ENCODE data around the gene GNG7. TPM values are rescaled to one million over a fixed set of nuclear protein-coding genes. Genes with fewer than 3 reads are reported as not detected.

Gene GNG7
- total RNA-seq, 1 experiment from 2014 or later, result 9.6 TPM

DNA sequence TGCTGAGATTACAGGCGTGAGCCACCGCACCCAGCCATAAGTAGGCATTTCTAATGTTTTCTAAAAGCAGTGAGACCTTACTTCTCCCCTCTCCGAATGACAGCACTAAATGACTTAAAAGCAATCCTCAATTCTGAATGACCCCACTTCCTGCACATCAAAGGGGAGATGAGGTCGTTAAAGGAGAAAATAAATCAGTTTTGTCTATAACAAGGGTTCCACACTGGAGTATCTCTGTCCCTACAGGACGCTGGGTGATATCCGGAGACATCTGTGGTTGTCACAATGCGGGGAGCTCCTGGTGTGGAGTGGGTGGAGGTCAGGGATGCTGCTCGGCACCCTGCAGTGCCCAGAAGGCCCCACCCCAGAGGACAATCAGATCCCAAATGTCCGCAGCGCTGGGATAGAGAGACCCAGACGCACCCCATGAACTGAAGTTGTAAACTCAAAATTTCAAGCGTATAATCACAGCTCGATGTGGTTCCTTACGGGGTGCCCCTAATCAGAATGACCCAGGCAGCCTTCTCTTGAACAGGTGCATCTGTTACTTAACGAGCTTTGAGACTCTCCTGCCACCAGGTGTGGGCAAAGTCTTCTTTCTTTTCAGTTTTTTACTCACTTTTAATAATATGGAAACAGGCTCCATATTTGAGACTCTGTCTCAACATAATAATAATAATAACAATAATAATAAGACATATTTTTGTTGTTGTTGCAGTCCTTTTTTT is 2.9 kb downstream of the GNG7 start:
- DNase-seq (ENCODE audit: low spot score), result no peak
- Mint-ChIP-seq H3K27me3 (ENCODE audit: low read depth) (peaks cover 21% of the 10 kb centered on the region), H3K4me3 (no peak overlapping the region), H3K27ac (no peak overlapping the region), H3K36me3 (no peaks in the 10 kb centered on the region), H3K4me1 (peaks cover 16% of the 10 kb centered on the region), H3K9me3 (no peaks in the 10 kb centered on the region)
- CTCF ChIA-PET, result interaction anchor here (1.1 to 1.8 kb wide), 2 partner anchors 51 to 63 kb away, joined by 4 read pairs; no protein-coding TSS in a partner anchor
- no peak for ATAC-seq
- POLR2A ChIA-PET, result interaction anchor here (0.6 kb wide), 1 partner anchor 20 kb away, joined by 3 read pairs; no protein-coding TSS in a partner anchor
- TF ChIP-seq, protein P1, sequence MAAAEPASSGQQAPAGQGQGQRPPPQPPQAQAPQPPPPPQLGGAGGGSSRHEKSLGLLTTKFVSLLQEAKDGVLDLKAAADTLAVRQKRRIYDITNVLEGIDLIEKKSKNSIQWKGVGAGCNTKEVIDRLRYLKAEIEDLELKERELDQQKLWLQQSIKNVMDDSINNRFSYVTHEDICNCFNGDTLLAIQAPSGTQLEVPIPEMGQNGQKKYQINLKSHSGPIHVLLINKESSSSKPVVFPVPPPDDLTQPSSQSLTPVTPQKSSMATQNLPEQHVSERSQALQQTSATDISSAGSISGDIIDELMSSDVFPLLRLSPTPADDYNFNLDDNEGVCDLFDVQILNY (CRISPR knock-in tag; IDR thresholded peaks at IDR 0.05), result no peak
- TF ChIP-seq IRF2 (CRISPR knock-in tag; IDR thresholded peaks at IDR 0.05; ENCODE audit: borderline replicate concordance, low read depth) (no peak), USF2 (CRISPR knock-in tag; IDR thresholded peaks at IDR 0.05) (no peak), GABPB1 (CRISPR knock-in tag; IDR thresholded peaks at IDR 0.05) (no peak), ETV6 (CRISPR knock-in tag; IDR thresholded peaks at IDR 0.05) (no peak), ZNF232 (CRISPR knock-in tag; IDR thresholded peaks at IDR 0.05) (no peak), ELF4 (CRISPR knock-in tag; IDR thresholded peaks at IDR 0.05; ENCODE audit: low read depth) (no peak)

DNA sequence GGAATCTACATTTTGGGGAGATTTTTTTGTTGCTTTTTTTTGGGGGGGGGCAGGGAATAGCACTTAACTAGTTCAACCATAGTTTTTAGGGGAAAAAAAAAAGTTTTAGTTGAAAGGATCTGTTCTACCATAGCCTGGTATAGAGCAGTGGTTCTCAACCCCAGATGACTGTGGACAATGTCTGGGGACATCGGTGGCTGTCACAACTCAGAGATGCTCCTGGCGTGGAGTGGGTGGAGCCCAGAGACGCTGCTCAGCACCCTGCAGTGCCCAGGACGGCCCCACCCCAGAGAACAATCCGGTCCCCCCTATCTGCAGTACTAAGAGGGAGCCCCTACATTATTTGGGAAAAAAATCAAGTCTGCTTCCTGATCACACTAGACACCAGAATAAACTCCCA is 8.3 kb downstream of the GNG7 start:
- CTCF ChIA-PET, result no interaction called here
- Mint-ChIP-seq H3K4me3 (no peak overlapping the region), H3K36me3 (no peaks in the 10 kb centered on the region), H3K9me3 (no peaks in the 10 kb centered on the region), H3K27me3 (ENCODE audit: low read depth) (no peaks in the 10 kb centered on the region), H3K27ac (no peak overlapping the region), H3K4me1 (no peaks in the 10 kb centered on the region)
- DNase-seq (ENCODE audit: low spot score) (no peak), ATAC-seq (no peak)
- POLR2A ChIA-PET, result no interaction called here
- no peak for TF ChIP-seq MXD4 (CRISPR knock-in tag; IDR thresholded peaks at IDR 0.05; ENCODE audit: borderline replicate concordance)
- TF ChIP-seq ESRRA (CRISPR knock-in tag; IDR thresholded peaks at IDR 0.05; ENCODE audit: borderline replicate concordance), result no peak
- no peak for TF ChIP-seq SMAD3 (CRISPR knock-in tag; IDR thresholded peaks at IDR 0.05; ENCODE audit: borderline replicate concordance)
- no peak for TF ChIP-seq NR1H2 (CRISPR knock-in tag; IDR thresholded peaks at IDR 0.05)
- TF ChIP-seq, protein P2, sequence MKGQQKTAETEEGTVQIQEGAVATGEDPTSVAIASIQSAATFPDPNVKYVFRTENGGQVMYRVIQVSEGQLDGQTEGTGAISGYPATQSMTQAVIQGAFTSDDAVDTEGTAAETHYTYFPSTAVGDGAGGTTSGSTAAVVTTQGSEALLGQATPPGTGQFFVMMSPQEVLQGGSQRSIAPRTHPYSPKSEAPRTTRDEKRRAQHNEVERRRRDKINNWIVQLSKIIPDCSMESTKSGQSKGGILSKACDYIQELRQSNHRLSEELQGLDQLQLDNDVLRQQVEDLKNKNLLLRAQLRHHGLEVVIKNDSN (CRISPR knock-in tag; IDR thresholded peaks at IDR 0.05), result no peak
- no peak for TF ChIP-seq ATF1 (CRISPR knock-in tag; IDR thresholded peaks at IDR 0.05)
- TF ChIP-seq, protein P3, sequence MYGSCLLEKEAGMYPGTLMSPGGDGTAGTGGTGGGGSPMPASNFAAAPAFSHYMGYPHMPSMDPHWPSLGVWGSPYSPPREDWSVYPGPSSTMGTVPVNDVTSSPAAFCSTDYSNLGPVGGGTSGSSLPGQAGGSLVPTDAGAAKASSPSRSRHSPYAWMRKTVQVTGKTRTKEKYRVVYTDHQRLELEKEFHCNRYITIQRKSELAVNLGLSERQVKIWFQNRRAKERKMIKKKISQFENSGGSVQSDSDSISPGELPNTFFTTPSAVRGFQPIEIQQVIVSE (CRISPR knock-in tag; IDR thresholded peaks at IDR 0.05; ENCODE audit: borderline replicate concordance), result no peak
- TF ChIP-seq ZNF232 (CRISPR knock-in tag; IDR thresholded peaks at IDR 0.05), result no peak
- TF ChIP-seq JUN (CRISPR knock-in tag; IDR thresholded peaks at IDR 0.05), result no peak
- TF ChIP-seq, protein P4, sequence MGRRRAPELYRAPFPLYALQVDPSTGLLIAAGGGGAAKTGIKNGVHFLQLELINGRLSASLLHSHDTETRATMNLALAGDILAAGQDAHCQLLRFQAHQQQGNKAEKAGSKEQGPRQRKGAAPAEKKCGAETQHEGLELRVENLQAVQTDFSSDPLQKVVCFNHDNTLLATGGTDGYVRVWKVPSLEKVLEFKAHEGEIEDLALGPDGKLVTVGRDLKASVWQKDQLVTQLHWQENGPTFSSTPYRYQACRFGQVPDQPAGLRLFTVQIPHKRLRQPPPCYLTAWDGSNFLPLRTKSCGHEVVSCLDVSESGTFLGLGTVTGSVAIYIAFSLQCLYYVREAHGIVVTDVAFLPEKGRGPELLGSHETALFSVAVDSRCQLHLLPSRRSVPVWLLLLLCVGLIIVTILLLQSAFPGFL (CRISPR knock-in tag; IDR thresholded peaks at IDR 0.05; ENCODE audit: borderline replicate concordance), result no peak
- no peak for TF ChIP-seq ZNF416 (CRISPR knock-in tag; IDR thresholded peaks at IDR 0.05)
- TF ChIP-seq ZNF138 (CRISPR knock-in tag; conservative IDR thresholded peaks at IDR 0.05), result no peak
- TF ChIP-seq E2F1 (CRISPR knock-in tag; IDR thresholded peaks at IDR 0.05), result no peak
- TF ChIP-seq ZBTB21 (CRISPR knock-in tag; IDR thresholded peaks at IDR 0.05; ENCODE audit: borderline replicate concordance), result no peak
- TF ChIP-seq FOXP1 (CRISPR knock-in tag; IDR thresholded peaks at IDR 0.05; ENCODE audit: borderline replicate concordance), result no peak

Measured in WTC11 (cell line).